Coronary artery (tissue), 2 donors: ENCODE measurements around the gene BLVRB.
"Not testable (repeated sequence)": the region's sequence is repeated elsewhere in the genome, so short reads cannot be mapped to it uniquely, and the experiment has no call there.

ENCODE experiments used
- DNase-seq: peaks from one replicate; pipeline ENCODE4 v3.0.0-alpha.2; 2017; ENCODE audit warnings: low spot score
- H3K27ac ChIP-seq, 2 donors: fragments of 200-600 bp; sonication (generic); one replicate each; pipeline ENCODE4 v1.5.1; 2016 to 2019
- H3K4me3 ChIP-seq: fragments of 200-600 bp; sonication (generic); 2 replicates; pipeline ENCODE4 v1.5.1; 2016; ENCODE audit warnings: mild to moderate bottlenecking, moderate library complexity
- CTCF ChIP-seq: fragments of 200-600 bp; sonication (generic); IDR thresholded peaks from one replicate; pipeline ENCODE4 v1.5.1; 2019; ENCODE audit warnings: antibody characterized with exemption

BLVRB gene

GRCh38 chr19:40501599-40501998, 36.1 kb upstream of the BLVRB start:
- no peak for DNase-seq
- no peak overlapping the region for H3K4me3 ChIP-seq
- TF ChIP-seq CTCF, result no peak
- no peak overlapping the region for H3K27ac ChIP-seq

- H3K4me3 ChIP-seq, H3K27ac ChIP-seq, DNase-seq: not testable (repeated sequence)
These were observed 35.4 kb upstream of the BLVRB start for GRCh38 chr19:40500678-40501530.

- Histone ChIP-seq H3K4me3 (no peak overlapping the region), H3K27ac (no peak overlapping the region)
- no peak for DNase-seq
- TF ChIP-seq CTCF, result no peak
These were observed 33.8 kb upstream of the BLVRB start for GRCh38 chr19:40499320-40499719.

GRCh38 chr19:40497214-40497613, 31.7 kb upstream of the BLVRB start:
- H3K27ac ChIP-seq, result no peak overlapping the region
- no peak overlapping the region for H3K4me3 ChIP-seq
- no peak for DNase-seq
- TF ChIP-seq CTCF, result no peak

- DNase-seq, result no peak
- Histone ChIP-seq H3K27ac (no peak overlapping the region), H3K4me3 (no peak overlapping the region)
- no peak for TF ChIP-seq CTCF
These were observed 28.8 kb upstream of the BLVRB start for GRCh38 chr19:40494191-40494838.

- TF ChIP-seq CTCF, result no peak
- DNase-seq, result no peak
- Histone ChIP-seq H3K27ac (no peak overlapping the region), H3K4me3 (no peak overlapping the region)
These were observed 28.2 kb upstream of the BLVRB start for GRCh38 chr19:40493778-40494177.

- DNase-seq, result no peak
- Histone ChIP-seq H3K27ac (no peak overlapping the region), H3K4me3 (no peak overlapping the region)
- TF ChIP-seq CTCF, result no peak
These were observed 26.7 kb upstream of the BLVRB start for GRCh38 chr19:40492274-40492673.
